Liver (tissue), 9 donors: ENCODE results near the gene CASP10. TPM values are rescaled to one million over a fixed set of nuclear protein-coding genes. Genes with fewer than 3 reads are reported as not detected.

Experiments used
- DNase-seq: peaks from one replicate; pipeline ENCODE4 v3.0.0-alpha.2; 2017; ENCODE audit warnings: low spot score
- H3K27ac ChIP-seq, 2 donors: one replicate each; pipeline ENCODE4 v1.7.0; 2013; ENCODE audit warnings: inconsistent platforms in 2 of 2, low read length in 2 of 2, control low read depth in 1 of 2, low read depth in 1 of 2, mild to moderate bottlenecking in 1 of 2
- H3K27me3 ChIP-seq, 4 donors: one replicate each; pipeline versions ENCODE4 v1.6.1 to v1.7.0; 2013; ENCODE audit warnings: low read length in 3 of 4, inconsistent platforms in 1 of 4, mild to moderate bottlenecking in 1 of 4, moderate library complexity in 1 of 4; ENCODE audit not compliant: control insufficient read depth in 4 of 4, insufficient read depth in 4 of 4
- H3K36me3 ChIP-seq, 4 donors: one replicate each; pipeline versions ENCODE4 v1.6.1 to v1.7.0; 2013; ENCODE audit warnings: low read length in 3 of 4, mild to moderate bottlenecking in 3 of 4, low read depth in 1 of 4, moderate library complexity in 1 of 4; ENCODE audit not compliant: control insufficient read depth in 4 of 4, insufficient read depth in 3 of 4
- H3K4me1 ChIP-seq, 4 donors: one replicate each; pipeline versions ENCODE4 v1.6.1 to v1.7.0; 2013; ENCODE audit warnings: low read length in 3 of 4, mild to moderate bottlenecking in 3 of 4, moderate library complexity in 1 of 4; ENCODE audit not compliant: control insufficient read depth in 4 of 4, insufficient read depth in 4 of 4
- H3K4me3 ChIP-seq, 3 donors: one replicate each; pipeline versions ENCODE4 v1.6.1 to v1.7.0; 2013; ENCODE audit warnings: low read length in 3 of 3, control low read depth in 1 of 3, low read depth in 1 of 3, mild to moderate bottlenecking in 1 of 3
- H3K9ac ChIP-seq, 2 donors: one replicate each; pipeline ENCODE4 v1.7.0; 2013; ENCODE audit warnings: low read length in 2 of 2, mild to moderate bottlenecking in 2 of 2, moderate library complexity in 2 of 2, control low read depth in 1 of 2, low read depth in 1 of 2
- H3K9me3 ChIP-seq, 4 donors: one replicate each; pipeline versions ENCODE4 v1.6.1 to v1.7.0; 2013; ENCODE audit warnings: low read length in 3 of 4; ENCODE audit not compliant: control insufficient read depth in 4 of 4
- EGR1 ChIP-seq, 2 donors: IDR thresholded peaks; 2 replicates each; pipeline ENCODE4 v1.6.1; 2016 to 2018; ENCODE audit warnings: antibody characterized with exemption in 2 of 2, low read depth in 2 of 2
- FOXA1 ChIP-seq: IDR thresholded peaks from 2 replicates; pipeline ENCODE4 v1.6.1; 2016; ENCODE audit warnings: antibody characterized with exemption
- FOXA2 ChIP-seq: IDR thresholded peaks from 2 replicates; pipeline ENCODE4 v1.6.1; 2016; ENCODE audit warnings: antibody characterized with exemption
- GABPA ChIP-seq, 2 donors: IDR thresholded peaks in 1 of 2; conservative IDR thresholded peaks in 1 of 2; 2 replicates each; pipeline ENCODE4 v1.6.1; 2016; ENCODE audit warnings: antibody characterized with exemption in 2 of 2, mild to moderate bottlenecking in 1 of 2, moderate library complexity in 1 of 2
- HNF4A ChIP-seq, 2 donors: conservative IDR thresholded peaks; 2 replicates each; pipeline ENCODE4 v1.6.1; 2016; ENCODE audit warnings: antibody characterized with exemption in 2 of 2, mild to moderate bottlenecking in 2 of 2
- HNF4G ChIP-seq: IDR thresholded peaks from 2 replicates; pipeline ENCODE4 v1.6.1; 2016; ENCODE audit warnings: antibody characterized with exemption
- JUND ChIP-seq, 2 donors: IDR thresholded peaks; 2 replicates each; pipeline ENCODE4 v1.6.1; 2016; ENCODE audit warnings: antibody characterized with exemption in 2 of 2
- NR2F2 ChIP-seq: IDR thresholded peaks from 2 replicates; pipeline ENCODE4 v1.6.1; 2016; ENCODE audit warnings: antibody characterized with exemption
- RAD21 ChIP-seq, 2 donors: IDR thresholded peaks; 2 replicates each; pipeline ENCODE4 v1.6.1; 2016; ENCODE audit warnings: antibody characterized with exemption in 2 of 2, mild to moderate bottlenecking in 2 of 2
- RXRA ChIP-seq, 2 donors: IDR thresholded peaks; 2 replicates each; pipeline ENCODE4 v1.6.1; 2017 to 2018; ENCODE audit warnings: antibody characterized with exemption in 2 of 2, mild to moderate bottlenecking in 1 of 2
- SP1 ChIP-seq: IDR thresholded peaks from 2 replicates; pipeline ENCODE4 v1.6.1; 2018; ENCODE audit warnings: antibody characterized with exemption, mild to moderate bottlenecking
- TAF1 ChIP-seq: conservative IDR thresholded peaks from 2 replicates; pipeline ENCODE4 v1.6.1; 2016; ENCODE audit warnings: antibody characterized with exemption, mild to moderate bottlenecking
- YY1 ChIP-seq: IDR thresholded peaks from 2 replicates; pipeline ENCODE4 v1.6.1; 2016; ENCODE audit warnings: antibody characterized with exemption, mild to moderate bottlenecking
- whole genome bisulfite sequencing: extraction: QIAGEN DNeasy Blood & Tissue Kit; methylation state at CpG from one replicate; pipeline ENCODE4 v1.1.7; 2013; 5-methylcytosine and 5-hydroxymethylcytosine counted together
- polyA plus RNA-seq, 2 donors: library from polyadenylated mRNA; stranded (reverse) in 1 of 2; unstranded in 1 of 2; fragments of 200-250 nt in 1 of 2; fragments of >200 nt in 1 of 2; fragmentation: Nextera tagmentation in 1 of 2; extraction: Ambion mirVana in 1 of 2; gene quantifications; one replicate each; pipeline versions ENCODE4 v1.2.1 to v1.2.3, GENCODE V29; 2013 to 2015
- total RNA-seq, 2 donors: library from RNA; depleted of rRNA; stranded (reverse); fragments of >200 nt; gene quantifications; one replicate each; pipeline ENCODE4 v1.2.3, GENCODE V29; 2014
- TF ChIP-seq, protein P1 (sequence below): IDR thresholded peaks from 2 replicates; pipeline ENCODE4 v1.6.1; 2016; ENCODE audit warnings: antibody characterized with exemption
- TF ChIP-seq, protein P2 (sequence below): IDR thresholded peaks from 2 replicates; pipeline ENCODE4 v1.6.1; 2016; ENCODE audit warnings: antibody characterized with exemption
- TF ChIP-seq, protein P3 (sequence below): IDR thresholded peaks from 2 replicates; pipeline ENCODE4 v1.6.1; 2016; ENCODE audit warnings: antibody characterized with exemption
- TF ChIP-seq, protein P4 (sequence below): IDR thresholded peaks from 2 replicates; pipeline ENCODE4 v1.6.1; 2016; ENCODE audit warnings: antibody characterized with exemption, mild to moderate bottlenecking
- TF ChIP-seq, protein P5 (sequence below): fragments of 150-350 bp; IDR thresholded peaks from 2 replicates; pipeline ENCODE4 v1.5.1; 2017; ENCODE audit warnings: improper control_type of control experiment, low read depth, low read length; ENCODE audit not compliant: missing input control
- donor health status: healthy.
- donor health status: healthy.
- donor health status: healthy.
- donor health status: healthy.
- donor health status: healthy.

The CASP10 gene, protein sequence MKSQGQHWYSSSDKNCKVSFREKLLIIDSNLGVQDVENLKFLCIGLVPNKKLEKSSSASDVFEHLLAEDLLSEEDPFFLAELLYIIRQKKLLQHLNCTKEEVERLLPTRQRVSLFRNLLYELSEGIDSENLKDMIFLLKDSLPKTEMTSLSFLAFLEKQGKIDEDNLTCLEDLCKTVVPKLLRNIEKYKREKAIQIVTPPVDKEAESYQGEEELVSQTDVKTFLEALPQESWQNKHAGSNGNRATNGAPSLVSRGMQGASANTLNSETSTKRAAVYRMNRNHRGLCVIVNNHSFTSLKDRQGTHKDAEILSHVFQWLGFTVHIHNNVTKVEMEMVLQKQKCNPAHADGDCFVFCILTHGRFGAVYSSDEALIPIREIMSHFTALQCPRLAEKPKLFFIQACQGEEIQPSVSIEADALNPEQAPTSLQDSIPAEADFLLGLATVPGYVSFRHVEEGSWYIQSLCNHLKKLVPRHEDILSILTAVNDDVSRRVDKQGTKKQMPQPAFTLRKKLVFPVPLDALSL
- total RNA-seq (10 to 100 TPM in 1 of 2 donors, 1 to 10 TPM in 1; 8.7 to 13.6 TPM), polyA plus RNA-seq (1 to 10 TPM; 2.2 to 2.6 TPM)

DNA sequence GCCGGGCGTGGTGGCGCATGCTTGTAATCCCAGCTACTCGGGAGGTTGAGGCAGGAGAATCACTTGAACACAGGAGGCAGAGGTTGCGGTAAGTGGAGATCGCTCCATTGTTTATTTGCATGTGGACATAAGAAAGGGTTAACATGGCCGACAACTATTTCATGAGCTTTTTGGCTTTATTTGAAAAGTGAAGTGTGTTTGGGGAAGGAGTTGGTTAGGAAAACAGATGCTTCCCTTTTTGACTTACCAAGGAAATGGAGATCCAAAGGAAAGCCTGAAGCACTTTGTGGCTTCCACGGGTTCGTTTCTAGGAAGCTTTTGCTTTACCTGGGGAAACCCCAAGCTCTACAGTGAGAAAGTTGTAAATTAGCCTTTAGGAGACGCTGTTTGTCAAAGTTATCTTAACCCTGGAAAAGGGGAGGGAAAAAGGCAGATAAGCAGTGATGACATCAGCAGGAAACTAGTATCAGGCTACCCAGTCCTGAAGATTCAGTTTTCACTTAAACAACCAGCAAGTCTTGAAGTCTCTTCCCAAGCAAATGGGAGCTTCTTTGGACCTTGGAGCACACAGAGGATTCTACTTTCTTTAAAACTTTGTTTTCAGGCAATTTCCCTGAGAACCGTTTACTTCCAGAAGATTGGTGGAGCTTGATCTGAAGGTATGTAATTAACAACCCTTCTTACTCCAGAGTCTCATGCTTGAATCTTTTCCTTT, at the start of gene CASP10:
Gene CASP10 (plus strand): TSS at position 492 of the 715 bp plus-strand sequence. CDS start 2,637 bp downstream, outside the sequence.
- H3K27ac ChIP-seq = peak within 1 kb of the TSS; percentile 73 to 84
- WGBS = 21% methylated on average over 11 of the region's 11 CpGs
- peaks cover 0 to 10% (median 3%) of the 10 kb centered on the region in 4 donors for H3K4me1 ChIP-seq
- H3K9me3 ChIP-seq = no peaks in the 10 kb centered on the region
- no peak for DNase-seq
- no peaks in the 10 kb centered on the region for H3K27me3 ChIP-seq
- peak within 1 kb of the TSS; percentile 78 to 90 (median 84) for H3K4me3 ChIP-seq
- peak in 1 of 2 donors; percentile 56 for TF ChIP-seq EGR1 (IDR thresholded peaks at IDR 0.05; ENCODE audit: low read depth in 2 of 2)
- TF ChIP-seq RXRA (IDR thresholded peaks at IDR 0.05) = peak; percentile 47 to 49
- TF ChIP-seq TAF1 = peak; percentile 60
- peak; percentile 58 for TF ChIP-seq NR2F2
- TF ChIP-seq, protein P1, sequence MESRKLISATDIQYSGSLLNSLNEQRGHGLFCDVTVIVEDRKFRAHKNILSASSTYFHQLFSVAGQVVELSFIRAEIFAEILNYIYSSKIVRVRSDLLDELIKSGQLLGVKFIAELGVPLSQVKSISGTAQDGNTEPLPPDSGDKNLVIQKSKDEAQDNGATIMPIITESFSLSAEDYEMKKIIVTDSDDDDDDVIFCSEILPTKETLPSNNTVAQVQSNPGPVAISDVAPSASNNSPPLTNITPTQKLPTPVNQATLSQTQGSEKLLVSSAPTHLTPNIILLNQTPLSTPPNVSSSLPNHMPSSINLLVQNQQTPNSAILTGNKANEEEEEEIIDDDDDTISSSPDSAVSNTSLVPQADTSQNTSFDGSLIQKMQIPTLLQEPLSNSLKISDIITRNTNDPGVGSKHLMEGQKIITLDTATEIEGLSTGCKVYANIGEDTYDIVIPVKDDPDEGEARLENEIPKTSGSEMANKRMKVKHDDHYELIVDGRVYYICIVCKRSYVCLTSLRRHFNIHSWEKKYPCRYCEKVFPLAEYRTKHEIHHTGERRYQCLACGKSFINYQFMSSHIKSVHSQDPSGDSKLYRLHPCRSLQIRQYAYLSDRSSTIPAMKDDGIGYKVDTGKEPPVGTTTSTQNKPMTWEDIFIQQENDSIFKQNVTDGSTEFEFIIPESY = no peak
- TF ChIP-seq, protein P2, sequence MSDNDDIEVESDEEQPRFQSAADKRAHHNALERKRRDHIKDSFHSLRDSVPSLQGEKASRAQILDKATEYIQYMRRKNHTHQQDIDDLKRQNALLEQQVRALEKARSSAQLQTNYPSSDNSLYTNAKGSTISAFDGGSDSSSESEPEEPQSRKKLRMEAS = peak; percentile 74
- peak; percentile 84 to 87 for TF ChIP-seq RAD21 (IDR thresholded peaks at IDR 0.05)
- TF ChIP-seq YY1 = peak; percentile 73
- TF ChIP-seq FOXA2 = no peak
- TF ChIP-seq, protein P3, sequence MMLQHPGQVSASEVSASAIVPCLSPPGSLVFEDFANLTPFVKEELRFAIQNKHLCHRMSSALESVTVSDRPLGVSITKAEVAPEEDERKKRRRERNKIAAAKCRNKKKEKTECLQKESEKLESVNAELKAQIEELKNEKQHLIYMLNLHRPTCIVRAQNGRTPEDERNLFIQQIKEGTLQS = peak; percentile 81
- TF ChIP-seq, protein P4, sequence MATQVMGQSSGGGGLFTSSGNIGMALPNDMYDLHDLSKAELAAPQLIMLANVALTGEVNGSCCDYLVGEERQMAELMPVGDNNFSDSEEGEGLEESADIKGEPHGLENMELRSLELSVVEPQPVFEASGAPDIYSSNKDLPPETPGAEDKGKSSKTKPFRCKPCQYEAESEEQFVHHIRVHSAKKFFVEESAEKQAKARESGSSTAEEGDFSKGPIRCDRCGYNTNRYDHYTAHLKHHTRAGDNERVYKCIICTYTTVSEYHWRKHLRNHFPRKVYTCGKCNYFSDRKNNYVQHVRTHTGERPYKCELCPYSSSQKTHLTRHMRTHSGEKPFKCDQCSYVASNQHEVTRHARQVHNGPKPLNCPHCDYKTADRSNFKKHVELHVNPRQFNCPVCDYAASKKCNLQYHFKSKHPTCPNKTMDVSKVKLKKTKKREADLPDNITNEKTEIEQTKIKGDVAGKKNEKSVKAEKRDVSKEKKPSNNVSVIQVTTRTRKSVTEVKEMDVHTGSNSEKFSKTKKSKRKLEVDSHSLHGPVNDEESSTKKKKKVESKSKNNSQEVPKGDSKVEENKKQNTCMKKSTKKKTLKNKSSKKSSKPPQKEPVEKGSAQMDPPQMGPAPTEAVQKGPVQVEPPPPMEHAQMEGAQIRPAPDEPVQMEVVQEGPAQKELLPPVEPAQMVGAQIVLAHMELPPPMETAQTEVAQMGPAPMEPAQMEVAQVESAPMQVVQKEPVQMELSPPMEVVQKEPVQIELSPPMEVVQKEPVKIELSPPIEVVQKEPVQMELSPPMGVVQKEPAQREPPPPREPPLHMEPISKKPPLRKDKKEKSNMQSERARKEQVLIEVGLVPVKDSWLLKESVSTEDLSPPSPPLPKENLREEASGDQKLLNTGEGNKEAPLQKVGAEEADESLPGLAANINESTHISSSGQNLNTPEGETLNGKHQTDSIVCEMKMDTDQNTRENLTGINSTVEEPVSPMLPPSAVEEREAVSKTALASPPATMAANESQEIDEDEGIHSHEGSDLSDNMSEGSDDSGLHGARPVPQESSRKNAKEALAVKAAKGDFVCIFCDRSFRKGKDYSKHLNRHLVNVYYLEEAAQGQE = peak; percentile 67
- TF ChIP-seq HNF4G = no peak
- peak; percentile 63 to 85 for TF ChIP-seq JUND (IDR thresholded peaks at IDR 0.05)
- TF ChIP-seq HNF4A (conservative IDR thresholded peaks at IDR 0.05) = peak; percentile 31 to 34
- TF ChIP-seq GABPA (IDR thresholded peaks at IDR 0.05 in 1 of 2, conservative IDR thresholded peaks at IDR 0.05 in 1 of 2) = no peak
- TF ChIP-seq, protein P5, sequence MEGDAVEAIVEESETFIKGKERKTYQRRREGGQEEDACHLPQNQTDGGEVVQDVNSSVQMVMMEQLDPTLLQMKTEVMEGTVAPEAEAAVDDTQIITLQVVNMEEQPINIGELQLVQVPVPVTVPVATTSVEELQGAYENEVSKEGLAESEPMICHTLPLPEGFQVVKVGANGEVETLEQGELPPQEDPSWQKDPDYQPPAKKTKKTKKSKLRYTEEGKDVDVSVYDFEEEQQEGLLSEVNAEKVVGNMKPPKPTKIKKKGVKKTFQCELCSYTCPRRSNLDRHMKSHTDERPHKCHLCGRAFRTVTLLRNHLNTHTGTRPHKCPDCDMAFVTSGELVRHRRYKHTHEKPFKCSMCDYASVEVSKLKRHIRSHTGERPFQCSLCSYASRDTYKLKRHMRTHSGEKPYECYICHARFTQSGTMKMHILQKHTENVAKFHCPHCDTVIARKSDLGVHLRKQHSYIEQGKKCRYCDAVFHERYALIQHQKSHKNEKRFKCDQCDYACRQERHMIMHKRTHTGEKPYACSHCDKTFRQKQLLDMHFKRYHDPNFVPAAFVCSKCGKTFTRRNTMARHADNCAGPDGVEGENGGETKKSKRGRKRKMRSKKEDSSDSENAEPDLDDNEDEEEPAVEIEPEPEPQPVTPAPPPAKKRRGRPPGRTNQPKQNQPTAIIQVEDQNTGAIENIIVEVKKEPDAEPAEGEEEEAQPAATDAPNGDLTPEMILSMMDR = peak; percentile 58
- TF ChIP-seq FOXA1 = no peak
- peak; percentile 63 for TF ChIP-seq SP1
- peak within 1 kb of the TSS; percentile 88 to 95 for H3K9ac ChIP-seq
- peaks cover 0 to 5% (median 2%) of the 10 kb centered on the region in 4 donors for H3K36me3 ChIP-seq
